Hepatocyte (in vitro differentiated cells): ENCODE data around the gene FAM124A.

ENCODE experiments used
- EZH2 ChIP-seq: fragments of 200-600 bp; sonication (generic); IDR thresholded peaks from 2 replicates; pipeline ENCODE4 v1.6.1; 2016; ENCODE audit warnings: antibody characterized with exemption, mild to moderate bottlenecking, borderline replicate concordance
- EZH2phosphoT487 ChIP-seq: fragments of 200-600 bp; sonication (generic); IDR thresholded peaks from one replicate; pipeline ENCODE4 v1.6.1; 2018; ENCODE audit warnings: antibody characterized with exemption, mild to moderate bottlenecking, low read depth, moderate library complexity; ENCODE audit not compliant: unreplicated experiment, severe bottlenecking
- TF ChIP-seq, protein P1 (sequence below): fragments of 200-600 bp; sonication (generic); IDR thresholded peaks from 2 replicates; pipeline ENCODE4 v1.5.1; 2016; ENCODE audit warnings: antibody characterized with exemption, mild to moderate bottlenecking; ENCODE audit not compliant: poor library complexity

DNA sequence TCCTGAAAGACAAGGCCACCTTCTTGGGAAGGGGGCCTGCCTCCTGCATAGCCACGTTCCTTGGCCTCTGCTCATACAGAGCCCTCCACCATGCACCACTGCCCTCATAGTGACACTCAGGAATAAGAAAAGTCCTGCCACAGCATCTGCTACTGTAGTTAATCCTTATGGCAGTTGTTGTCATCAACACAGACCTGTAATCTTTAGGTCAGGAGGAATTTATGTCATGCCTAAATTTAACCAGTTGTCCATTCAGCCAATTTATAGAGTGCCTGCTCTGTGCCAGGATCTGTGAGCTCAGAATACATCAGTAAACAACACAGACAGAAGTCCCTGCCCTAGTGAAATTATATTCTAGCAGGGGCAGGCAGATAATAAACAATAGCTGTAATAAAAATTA, 44.4 kb downstream of the FAM124A start:
- TF ChIP-seq EZH2 (no peak), EZH2phosphoT487 (no peak)
- TF ChIP-seq, protein P1, sequence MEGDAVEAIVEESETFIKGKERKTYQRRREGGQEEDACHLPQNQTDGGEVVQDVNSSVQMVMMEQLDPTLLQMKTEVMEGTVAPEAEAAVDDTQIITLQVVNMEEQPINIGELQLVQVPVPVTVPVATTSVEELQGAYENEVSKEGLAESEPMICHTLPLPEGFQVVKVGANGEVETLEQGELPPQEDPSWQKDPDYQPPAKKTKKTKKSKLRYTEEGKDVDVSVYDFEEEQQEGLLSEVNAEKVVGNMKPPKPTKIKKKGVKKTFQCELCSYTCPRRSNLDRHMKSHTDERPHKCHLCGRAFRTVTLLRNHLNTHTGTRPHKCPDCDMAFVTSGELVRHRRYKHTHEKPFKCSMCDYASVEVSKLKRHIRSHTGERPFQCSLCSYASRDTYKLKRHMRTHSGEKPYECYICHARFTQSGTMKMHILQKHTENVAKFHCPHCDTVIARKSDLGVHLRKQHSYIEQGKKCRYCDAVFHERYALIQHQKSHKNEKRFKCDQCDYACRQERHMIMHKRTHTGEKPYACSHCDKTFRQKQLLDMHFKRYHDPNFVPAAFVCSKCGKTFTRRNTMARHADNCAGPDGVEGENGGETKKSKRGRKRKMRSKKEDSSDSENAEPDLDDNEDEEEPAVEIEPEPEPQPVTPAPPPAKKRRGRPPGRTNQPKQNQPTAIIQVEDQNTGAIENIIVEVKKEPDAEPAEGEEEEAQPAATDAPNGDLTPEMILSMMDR = no peak
